K562 (cell line): ENCODE measurements around the gene TM2D3. TPM values are rescaled to one million over a fixed set of nuclear protein-coding genes. Genes with fewer than 3 reads are reported as not detected.

ENCODE experiments used
- ATAC-seq: fragments of 200-7000 bp; cut with Tn5 transposase; 3 replicates; pipeline ENCODE4 v1.9.1; 2020; ENCODE audit warnings: moderate library complexity
- BruUV-seq: library from RNA; stranded (reverse); fragments of 400-500 nt; replicated peaks from 2 replicates; lab custom pipeline; 2021; lab: Mats Ljungman, UMichigan
- CTCF ChIA-PET: fragments of 300-600 bp; formaldehyde crosslinking; extraction: SDS; loops from one replicate; lab custom pipeline; 2021; ENCODE audit warnings: low intra/inter-chr PET ratio; lab: Yijun Ruan, JAX
- POLR2A ChIA-PET: fragments of 300-600, 350-650 bp; sonication (Branson Sonifier 250); formaldehyde crosslinking; extraction: SDS; loops from one replicate; lab custom pipeline; 2021; ENCODE audit warnings: antibody characterized with exemption, inconsistent platforms; lab: Yijun Ruan, JAX
- DNase-seq, 4 experiments: peaks; one replicate each; pipeline versions ENCODE4 v3.0.0 to v3.0.0-alpha.2; 2011 to 2018; ENCODE audit warnings: low spot score in 3 of 4, mixed read lengths in 3 of 4; ENCODE audit errors: extremely low read depth in 1 of 4
- FAIRE-seq: peaks from 2 replicates; lab custom pipeline; 2011; peaks lifted over from hg19 to GRCh38; lab: Jason Lieb, UNC
- H2AFZ ChIP-seq: 2 replicates; pipeline ENCODE4 v1.6.0; 2011; ENCODE audit warnings: low read depth, low read length, control low read depth, inconsistent platforms
- H3K27ac ChIP-seq: fragments of 200-600 bp; 3 replicates; pipeline ENCODE4 v1.8.0; 2011; ENCODE audit warnings: low read depth, mild to moderate bottlenecking, control low read depth, inconsistent platforms, low read length, moderate library complexity, mixed read lengths; ENCODE audit errors: extremely low read depth
- H3K27me3 ChIP-seq, 2 experiments: fragments of 300-600 bp in 1 of 2; 2 replicates in 1 of 2; 3 replicates in 1 of 2; pipeline versions ENCODE4 v1.6.0 to v1.8.0; 2011; ENCODE audit warnings: inconsistent platforms in 2 of 2, low read length in 2 of 2, mild to moderate bottlenecking in 1 of 2, mixed read lengths in 1 of 2, moderate library complexity in 1 of 2; ENCODE audit not compliant: control insufficient read depth in 2 of 2, insufficient read depth in 2 of 2
- H3K36me3 ChIP-seq: fragments of 300-600 bp; 3 replicates; pipeline ENCODE4 v1.8.0; 2011; ENCODE audit warnings: mild to moderate bottlenecking, low read length, inconsistent platforms; ENCODE audit not compliant: control insufficient read depth, insufficient read depth
- H3K4me1 ChIP-seq, 2 experiments: fragments of 200-600 bp in 1 of 2; replicated peaks in 1 of 2; 2 replicates in 1 of 2; 3 replicates in 1 of 2; pipeline versions ENCODE4 v1.5.1 to v1.8.0; 2011; ENCODE audit warnings: inconsistent platforms in 2 of 2, low read length in 2 of 2, mild to moderate bottlenecking in 1 of 2, mixed read lengths in 1 of 2, moderate library complexity in 1 of 2; ENCODE audit not compliant: control insufficient read depth in 2 of 2, insufficient read depth in 2 of 2
- H3K4me2 ChIP-seq: 2 replicates; pipeline ENCODE4 v1.6.1; 2011; ENCODE audit warnings: low read length, control low read depth, inconsistent platforms, mixed read lengths; ENCODE audit not compliant: insufficient read depth
- H3K4me3 ChIP-seq: fragments of 200-600 bp; sonication (generic), shearing (Covaris generic); 2 replicates; pipeline ENCODE4 v1.5.1; 2016; ENCODE audit warnings: control low read depth, inconsistent platforms
- H3K79me2 ChIP-seq: fragments of 200-600 bp; 3 replicates; pipeline ENCODE4 v1.8.0; 2011; ENCODE audit warnings: low read length, inconsistent platforms; ENCODE audit not compliant: control insufficient read depth, insufficient read depth
- H3K9ac ChIP-seq, 2 experiments: 2 replicates each; pipeline versions ENCODE4 v1.6.0 to v1.6.1; 2011; ENCODE audit warnings: low read depth in 2 of 2, low read length in 2 of 2, control low read depth in 1 of 2, inconsistent platforms in 1 of 2, mild to moderate bottlenecking in 1 of 2, mixed read lengths in 1 of 2; ENCODE audit not compliant: insufficient read depth in 1 of 2
- H3K9me1 ChIP-seq: one replicate; pipeline ENCODE4 v1.6.0; 2011; ENCODE audit warnings: inconsistent platforms, mild to moderate bottlenecking, low read length, moderate library complexity; ENCODE audit not compliant: control insufficient read depth, insufficient read depth
- H3K9me3 ChIP-seq: replicated peaks from 2 replicates; pipeline ENCODE4 v1.5.1; 2011; ENCODE audit warnings: low read depth, low read length, inconsistent platforms; ENCODE audit not compliant: control insufficient read depth, insufficient read depth
- H4K20me1 ChIP-seq: replicated peaks from 2 replicates; pipeline ENCODE4 v1.6.1; 2011; ENCODE audit warnings: low read length, inconsistent platforms, mixed read lengths; ENCODE audit not compliant: control insufficient read depth, insufficient read depth
- BRCA1 ChIP-seq, 2 experiments: fragments of 450-650 bp in 1 of 2; sonication (generic) in 1 of 2; formaldehyde crosslinking in 1 of 2; IDR thresholded peaks; 2 replicates each; pipeline versions ENCODE4 v1.5.0 to v1.6.1; 2017 to 2020; ENCODE audit warnings: mild to moderate bottlenecking in 1 of 2, missing genetic modification reagents in 1 of 2
- CGGBP1 ChIP-seq: fragments of 250-450 bp; sonication (Bioruptor Pico); IDR thresholded peaks from 2 replicates; pipeline ENCODE4 v1.9.0; 2021; ENCODE audit warnings: mild to moderate bottlenecking
- E2F5 ChIP-seq: sonication (generic); formaldehyde crosslinking; IDR thresholded peaks from 2 replicates; pipeline ENCODE4 v1.8.0; 2022; ENCODE audit warnings: mild to moderate bottlenecking, missing genetic modification reagents
- EWSR1 ChIP-seq: fragments of 450-650 bp; IDR thresholded peaks from 2 replicates; pipeline ENCODE4 v1.6.1; 2018; ENCODE audit warnings: borderline replicate concordance, mild to moderate bottlenecking, low read depth, moderate library complexity; ENCODE audit not compliant: partially characterized antibody
- FOXO4 ChIP-seq: fragments of 450-650 bp; formaldehyde crosslinking; IDR thresholded peaks from 2 replicates; pipeline ENCODE4 v1.4.0; 2020; ENCODE audit warnings: mild to moderate bottlenecking, moderate library complexity
- HEY1 ChIP-seq: fragments of 250-450 bp; sonication (Bioruptor Pico); IDR thresholded peaks from 2 replicates; pipeline ENCODE4 v1.5.0; 2020; ENCODE audit warnings: mild to moderate bottlenecking, moderate library complexity, borderline replicate concordance
- KLF10 ChIP-seq: fragments of 250-450 bp; sonication (Bioruptor Pico); IDR thresholded peaks from 2 replicates; pipeline ENCODE4 v1.6.1; 2021; ENCODE audit warnings: matching md5 sums
- MEF2A ChIP-seq: IDR thresholded peaks from 2 replicates; pipeline ENCODE4 v1.6.1; 2011; ENCODE audit warnings: low read depth, mild to moderate bottlenecking, low read length, moderate library complexity; ENCODE audit not compliant: control insufficient read depth
- MYNN ChIP-seq, 2 experiments: sonication (generic); formaldehyde crosslinking in 1 of 2; IDR thresholded peaks; 2 replicates each; pipeline versions ENCODE4 v1.5.0 to v1.6.1; 2016 to 2020; ENCODE audit warnings: antibody characterized with exemption in 1 of 2, missing genetic modification reagents in 1 of 2
- NR4A1 ChIP-seq, 2 experiments: fragments of 250-450 bp in 1 of 2; fragments of 450-650 bp in 1 of 2; sonication (Bioruptor Pico) in 1 of 2; IDR thresholded peaks; 2 replicates each; pipeline versions ENCODE4 v1.4.0 to v1.6.1; 2016 to 2020; ENCODE audit warnings: mild to moderate bottlenecking in 2 of 2, missing compliant biosample characterization in 1 of 2, missing genetic modification characterization in 1 of 2, moderate library complexity in 1 of 2
- POLR3G ChIP-seq: IDR thresholded peaks from 2 replicates; pipeline ENCODE4 v1.6.1; 2011; ENCODE audit not compliant: insufficient read length, insufficient replicate concordance; ENCODE audit errors: extremely low read depth
- RBM22 ChIP-seq: fragments of 200-400 bp; formaldehyde crosslinking; IDR thresholded peaks from 2 replicates; pipeline ENCODE4 v1.6.1; 2018; ENCODE audit warnings: low read length, low read depth; ENCODE audit not compliant: poor library complexity, severe bottlenecking
- RFX1 ChIP-seq: fragments of 450-650 bp; IDR thresholded peaks from 2 replicates; pipeline ENCODE4 v1.6.1; 2016; ENCODE audit warnings: mild to moderate bottlenecking, moderate library complexity
- SMARCA4 ChIP-seq: fragments of 450-650 bp; IDR thresholded peaks from 2 replicates; pipeline ENCODE4 v1.6.1; 2016
- U2AF1 ChIP-seq: fragments of 200-400 bp; formaldehyde crosslinking; optimal IDR thresholded peaks from 2 replicates; pipeline ENCODE3; 2017; ENCODE audit warnings: mild to moderate bottlenecking, low read depth, low read length, moderate library complexity
- ZMIZ1 ChIP-seq, 2 experiments: fragments of 150-350 bp in 1 of 2; IDR thresholded peaks; 2 replicates each; pipeline ENCODE4 v1.6.1; 2012 to 2016; ENCODE audit warnings: low read depth in 2 of 2, low read length in 2 of 2, mild to moderate bottlenecking in 1 of 2, moderate library complexity in 1 of 2
- ZNF134 ChIP-seq: fragments of 250-450 bp; sonication (Bioruptor Pico); conservative IDR thresholded peaks from 2 replicates; pipeline ENCODE4 v1.4.0; 2020
- WGBS: fragments of 100-300 bp; shearing (Covaris generic); methylation state at CpG from one replicate; pipeline ENCODE4 v1.1.6; 2016; ENCODE audit warnings: low coverage, mixed read lengths; ENCODE audit not compliant: insufficient coverage; ENCODE audit errors: missing lambda C conversion rate; 5-methylcytosine and 5-hydroxymethylcytosine counted together
- in situ Hi-C: fragments of 300-500 bp; cut with MboI; formaldehyde crosslinking; loops from 4 replicates; pipeline ENCODE4 v1.15.0; 2018; ENCODE audit warnings: inconsistent platforms, mixed read lengths
- intact Hi-C: fragments of 100-400 bp; cut with micrococcal nuclease; formaldehyde crosslinking; loops from 2 replicates; pipeline ENCODE4 v1.14.2; 2022
- polyA plus RNA-seq, 8 experiments: library from polyadenylated mRNA; depleted of rRNA in 4 of 8; stranded (reverse) in 5 of 8; unstranded in 3 of 8; fragments of >200 nt; fragmentation: Nextera tagmentation in 2 of 8; fragmentation: Illumina TruSeq in 1 of 8; extraction: Ambion mirVana in 2 of 8; extraction: Trizol in 1 of 8; gene quantifications; 2 replicates each; pipeline versions ENCODE4 v1.2.1 to v1.2.3, GENCODE V29; 2011 to 2014; ENCODE audit warnings: inconsistent platforms in 1 of 8, missing spikeins in 1 of 8
- total RNA-seq, 7 experiments: library from RNA; depleted of rRNA in 6 of 7; stranded (reverse); fragments of >200 nt in 6 of 7; fragmentation: Illumina TruSeq in 2 of 7; extraction: Trizol in 2 of 7; gene quantifications; 2 replicates each; pipeline versions ENCODE4 v1.2.1 to v1.2.3, GENCODE V29; 2011 to 2021; ENCODE audit warnings: low replicate concordance in 1 of 7

Gene TM2D3
- total and polyA plus RNA-seq, 9 of the 15 experiments (the other 6 are each of a cell fraction or from before 2014, with no cell fraction given), result 16.5 to 67.9 (median 31.3) TPM

- intact Hi-C loops, result no loop called here
- TF ChIP-seq U2AF1, result no peak
- TF ChIP-seq RFX1, result no peak
- TF ChIP-seq E2F5 (CRISPR knock-in tag), result no peak
- TF ChIP-seq CGGBP1 (CRISPR knock-in tag), result no peak
- no peak for TF ChIP-seq RBM22
- TF ChIP-seq ZMIZ1 (IDR thresholded peaks at IDR 0.05; ENCODE audit: low read depth in 2 of 2, low read length in 2 of 2), result no peak
- TF ChIP-seq ZNF134 (CRISPR knock-in tag), result no peak
- TF ChIP-seq POLR3G, result no peak
- TF ChIP-seq BRCA1 (IDR thresholded peaks at IDR 0.05), result no peak
- TF ChIP-seq BRCA1 (CRISPR knock-in tag; IDR thresholded peaks at IDR 0.05), result no peak
- TF ChIP-seq EWSR1, result no peak
- TF ChIP-seq HEY1 (CRISPR knock-in tag), result no peak
- no peak for TF ChIP-seq FOXO4 (CRISPR knock-in tag)
- no peak for TF ChIP-seq NR4A1 (CRISPR knock-in tag; IDR thresholded peaks at IDR 0.05)
- no peak for TF ChIP-seq NR4A1 (tag; IDR thresholded peaks at IDR 0.05)
- no peak for TF ChIP-seq MEF2A
- TF ChIP-seq KLF10 (CRISPR knock-in tag), result no peak
- no peak for TF ChIP-seq MYNN (IDR thresholded peaks at IDR 0.05)
- TF ChIP-seq MYNN (CRISPR knock-in tag; IDR thresholded peaks at IDR 0.05), result no peak
- TF ChIP-seq SMARCA4, result no peak
Observed at GRCh38 chr15:101611007-101611406, 41.2 kb downstream of the TM2D3 start.

More at GRCh38 chr15:101611007-101611406, 41.2 kb downstream of the TM2D3 start:
- Histone ChIP-seq H3K27me3 (peaks cover 41 to 80% of the 10 kb centered on the region in 2 experiments), H3K4me1 (peaks cover 13 to 16% of the 10 kb centered on the region in 2 experiments; a peak in 4 of 5 replicates), H3K36me3 (no peaks in the 10 kb centered on the region), H3K9ac (no peak overlapping the region; a peak in 1 of 4 replicates), H3K4me2 (no peak overlapping the region), H3K9me1 (no peaks in the 10 kb centered on the region), H2AFZ (no peak overlapping the region), H3K9me3 (no peaks in the 10 kb centered on the region), H3K79me2 (no peaks in the 10 kb centered on the region), H3K27ac (no peak overlapping the region), H4K20me1 (no peaks in the 10 kb centered on the region), H3K4me3 (no peak overlapping the region)
- ATAC-seq (no peak), FAIRE-seq (no peak), DNase-seq (no peak)
- WGBS, result 3% methylated on average over 14 of the region's 15 CpGs
- no TSS peak for BruUV-seq
- POLR2A ChIA-PET, result no interaction called here
- CTCF ChIA-PET, result no interaction called here
- in situ Hi-C loops, result no loop called here
